ENCODE measurements around the gene IL1RL1.

DNA sequence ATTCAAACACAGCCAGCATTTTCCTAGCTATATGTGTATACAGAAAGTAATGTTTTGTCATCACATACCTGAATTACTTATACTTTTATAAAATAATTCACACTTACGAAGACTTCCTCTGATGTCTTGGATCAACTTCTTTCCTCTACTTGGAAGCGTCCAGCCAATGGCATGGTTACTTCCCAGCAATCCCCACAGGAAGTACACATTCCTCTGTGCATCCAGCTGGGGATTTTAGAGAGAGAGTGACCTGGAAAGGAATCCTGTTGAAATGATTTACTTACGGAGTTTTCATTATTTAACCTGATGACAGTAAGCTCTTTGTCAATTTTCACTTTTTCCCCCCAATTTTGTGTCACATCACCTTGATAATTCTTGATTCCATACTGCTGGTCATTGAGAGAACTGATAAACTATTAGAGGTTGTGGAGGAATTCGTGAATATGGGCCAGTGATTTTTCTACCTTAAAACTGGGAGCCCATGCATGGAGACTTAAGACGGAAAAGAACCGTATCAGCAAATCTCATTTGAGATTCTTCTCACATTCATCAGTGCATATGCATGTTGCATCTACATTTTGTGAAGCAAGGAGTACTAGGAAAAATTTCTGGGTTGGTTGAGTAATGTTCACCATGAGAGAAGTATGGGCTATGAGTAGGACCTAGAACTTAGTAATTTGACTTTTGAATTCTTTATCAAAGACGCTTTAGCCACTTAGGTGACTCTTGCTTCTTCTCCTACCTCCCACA, 35.2 kb downstream of the IL1RL1 start:
- no peak for TF ChIP-seq MXI1 (conservative IDR thresholded peaks at IDR 0.05; ENCODE audit: poor library complexity, severe bottlenecking)
- no peak for TF ChIP-seq EP300 (conservative IDR thresholded peaks at IDR 0.05; ENCODE audit: poor library complexity, severe bottlenecking)
- TF ChIP-seq, protein P1, sequence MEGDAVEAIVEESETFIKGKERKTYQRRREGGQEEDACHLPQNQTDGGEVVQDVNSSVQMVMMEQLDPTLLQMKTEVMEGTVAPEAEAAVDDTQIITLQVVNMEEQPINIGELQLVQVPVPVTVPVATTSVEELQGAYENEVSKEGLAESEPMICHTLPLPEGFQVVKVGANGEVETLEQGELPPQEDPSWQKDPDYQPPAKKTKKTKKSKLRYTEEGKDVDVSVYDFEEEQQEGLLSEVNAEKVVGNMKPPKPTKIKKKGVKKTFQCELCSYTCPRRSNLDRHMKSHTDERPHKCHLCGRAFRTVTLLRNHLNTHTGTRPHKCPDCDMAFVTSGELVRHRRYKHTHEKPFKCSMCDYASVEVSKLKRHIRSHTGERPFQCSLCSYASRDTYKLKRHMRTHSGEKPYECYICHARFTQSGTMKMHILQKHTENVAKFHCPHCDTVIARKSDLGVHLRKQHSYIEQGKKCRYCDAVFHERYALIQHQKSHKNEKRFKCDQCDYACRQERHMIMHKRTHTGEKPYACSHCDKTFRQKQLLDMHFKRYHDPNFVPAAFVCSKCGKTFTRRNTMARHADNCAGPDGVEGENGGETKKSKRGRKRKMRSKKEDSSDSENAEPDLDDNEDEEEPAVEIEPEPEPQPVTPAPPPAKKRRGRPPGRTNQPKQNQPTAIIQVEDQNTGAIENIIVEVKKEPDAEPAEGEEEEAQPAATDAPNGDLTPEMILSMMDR (IDR thresholded peaks at IDR 0.05; ENCODE audit: poor library complexity, severe bottlenecking): no peak
- no peak for TF ChIP-seq TAF1 (IDR thresholded peaks at IDR 0.05; ENCODE audit: low read depth)
